HL-60 (cell line): ENCODE data around the gene HRCT1.

Experiments
- DNase-seq, 2 experiments: peaks; one replicate each; pipeline ENCODE4 v3.0.0-alpha.2; 2010 to 2020; ENCODE audit warnings: low read depth in 1 of 2, low spot score in 1 of 2
- H3K27ac ChIP-seq: fragments of 250-450 bp; sonication (Bioruptor Pico); replicated peaks from 2 replicates; pipeline ENCODE4 v1.5.1; 2020; ENCODE audit warnings: mild to moderate bottlenecking, moderate library complexity
- H3K27me3 ChIP-seq: fragments of 250-450 bp; sonication (Bioruptor Pico); 2 replicates; pipeline ENCODE4 v1.5.1; 2021; ENCODE audit warnings: mild to moderate bottlenecking, moderate library complexity; ENCODE audit not compliant: insufficient read depth, poor library complexity, severe bottlenecking
- H3K4me3 ChIP-seq: replicated peaks from 2 replicates; pipeline ENCODE4 v1.5.1; 2011; ENCODE audit warnings: mild to moderate bottlenecking, control low read depth, low read length; ENCODE audit not compliant: insufficient read depth
- GABPA ChIP-seq: IDR thresholded peaks from 2 replicates; pipeline ENCODE4 v1.6.1; 2012; ENCODE audit warnings: low read depth
- POLR2AphosphoS5 ChIP-seq: IDR thresholded peaks from 2 replicates; pipeline ENCODE4 v1.6.1; 2012; ENCODE audit warnings: low read depth
- REST ChIP-seq: IDR thresholded peaks from 2 replicates; pipeline ENCODE4 v1.6.1; 2012; ENCODE audit warnings: low read depth; ENCODE audit not compliant: insufficient replicate concordance
- SPI1 ChIP-seq: IDR thresholded peaks from 2 replicates; pipeline ENCODE4 v1.6.1; 2012; ENCODE audit warnings: low read depth, mild to moderate bottlenecking, borderline replicate concordance
- TF ChIP-seq, protein P1 (sequence below): IDR thresholded peaks from one replicate; pipeline ENCODE4 v1.5.1; 2011; ENCODE audit warnings: low read length, control low read depth, inconsistent platforms; ENCODE audit not compliant: insufficient read depth

The HRCT1 gene

GRCh38 chr9:35858458-35858857 is 47.5 kb upstream of the HRCT1 start:
- H3K4me3 ChIP-seq = no peak overlapping the region
- H3K27me3 ChIP-seq = peaks cover 12% of the 10 kb centered on the region
- DNase-seq = no peak
- H3K27ac ChIP-seq = no peak overlapping the region
- TF ChIP-seq, protein P1, sequence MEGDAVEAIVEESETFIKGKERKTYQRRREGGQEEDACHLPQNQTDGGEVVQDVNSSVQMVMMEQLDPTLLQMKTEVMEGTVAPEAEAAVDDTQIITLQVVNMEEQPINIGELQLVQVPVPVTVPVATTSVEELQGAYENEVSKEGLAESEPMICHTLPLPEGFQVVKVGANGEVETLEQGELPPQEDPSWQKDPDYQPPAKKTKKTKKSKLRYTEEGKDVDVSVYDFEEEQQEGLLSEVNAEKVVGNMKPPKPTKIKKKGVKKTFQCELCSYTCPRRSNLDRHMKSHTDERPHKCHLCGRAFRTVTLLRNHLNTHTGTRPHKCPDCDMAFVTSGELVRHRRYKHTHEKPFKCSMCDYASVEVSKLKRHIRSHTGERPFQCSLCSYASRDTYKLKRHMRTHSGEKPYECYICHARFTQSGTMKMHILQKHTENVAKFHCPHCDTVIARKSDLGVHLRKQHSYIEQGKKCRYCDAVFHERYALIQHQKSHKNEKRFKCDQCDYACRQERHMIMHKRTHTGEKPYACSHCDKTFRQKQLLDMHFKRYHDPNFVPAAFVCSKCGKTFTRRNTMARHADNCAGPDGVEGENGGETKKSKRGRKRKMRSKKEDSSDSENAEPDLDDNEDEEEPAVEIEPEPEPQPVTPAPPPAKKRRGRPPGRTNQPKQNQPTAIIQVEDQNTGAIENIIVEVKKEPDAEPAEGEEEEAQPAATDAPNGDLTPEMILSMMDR = no peak
- no peak for TF ChIP-seq SPI1
- no peak for TF ChIP-seq GABPA

- no peak overlapping the region for H3K27ac ChIP-seq
- H3K4me3 ChIP-seq = no peak overlapping the region
- TF ChIP-seq SPI1 = no peak
- TF ChIP-seq POLR2AphosphoS5 = no peak
- TF ChIP-seq, protein P1 = no peak
- TF ChIP-seq REST = no peak
- no peak for TF ChIP-seq GABPA
- DNase-seq = no peak
- peaks cover 15% of the 10 kb centered on the region for H3K27me3 ChIP-seq
These were observed 46.6 kb upstream of the HRCT1 start for GRCh38 chr9:35859310-35859989.

- TF ChIP-seq SPI1 = no peak
- no peak for TF ChIP-seq REST
- TF ChIP-seq POLR2AphosphoS5 = no peak
- TF ChIP-seq GABPA = no peak
- TF ChIP-seq, protein P1 = no peak
- H3K4me3 ChIP-seq = no peak overlapping the region
- no peak overlapping the region for H3K27ac ChIP-seq
- H3K27me3 ChIP-seq = peaks cover 15% of the 10 kb centered on the region
- DNase-seq = no peak
These were observed 46.0 kb upstream of the HRCT1 start for GRCh38 chr9:35859990-35860339.
